Large intestine (tissue), 3 donors: ENCODE results near the gene TTC39A. TPM values are rescaled to one million over a fixed set of nuclear protein-coding genes. Genes with fewer than 3 reads are reported as not detected.

Experiments used
- DNase-seq, 2 donors: peaks; one replicate each; pipeline versions ENCODE4 v3.0.0 to v3.0.0-alpha.2; 2013
- H3K27ac ChIP-seq: one replicate; pipeline ENCODE4 v1.5.1; 2013; ENCODE audit warnings: low read length
- H3K27me3 ChIP-seq: 2 replicates; pipeline ENCODE4 v1.6.1; 2013; ENCODE audit warnings: low read length; ENCODE audit not compliant: control insufficient read depth, insufficient read depth
- H3K36me3 ChIP-seq: 2 replicates; pipeline ENCODE4 v1.6.1; 2013; ENCODE audit warnings: low read length; ENCODE audit not compliant: control insufficient read depth, insufficient read depth
- H3K4me1 ChIP-seq: one replicate; pipeline ENCODE4 v1.6.1; 2013; ENCODE audit warnings: low read length; ENCODE audit not compliant: control insufficient read depth, insufficient read depth
- H3K4me3 ChIP-seq: one replicate; pipeline ENCODE4 v1.5.1; 2013; ENCODE audit warnings: low read length
- H3K9me3 ChIP-seq: one replicate; pipeline ENCODE4 v1.6.1; 2013; ENCODE audit warnings: mild to moderate bottlenecking, low read depth, low read length, moderate library complexity; ENCODE audit not compliant: control insufficient read depth
- WGBS: methylation state at CpG from one replicate; pipeline ENCODE4 v1.1.5; 2013; ENCODE audit warnings: low lambda C conversion rate; ENCODE audit not compliant: insufficient coverage; 5-methylcytosine and 5-hydroxymethylcytosine counted together
- polyA plus RNA-seq: library from polyadenylated mRNA; unstranded; fragments of 120-200 nt; gene quantifications from one replicate; pipeline ENCODE4 v1.2.1, GENCODE V29; 2013

Gene TTC39A
- polyA plus RNA-seq, 1 donor = 19.2 TPM

- Histone ChIP-seq H3K4me1 (peaks cover 16% of the 10 kb centered on the region), H3K27me3 (no peaks in the 10 kb centered on the region), H3K4me3 (no peak overlapping the region), H3K36me3 (peaks cover 4% of the 10 kb centered on the region), H3K27ac (peak overlapping the region; percentile 38), H3K9me3 (no peaks in the 10 kb centered on the region)
- no CpG with 5 or more reads among the region's 4 CpGs for WGBS
- peak; percentile 78 to 89 for DNase-seq
Measured at GRCh38 chr1:51305371-51305823, 25.0 kb downstream of the TTC39A start.

GRCh38 chr1:51304360-51304759 lies 26.0 kb downstream of the TTC39A start:
- no CpG with 5 or more reads among the region's 1 CpG for WGBS
- H3K4me3 ChIP-seq = no peak overlapping the region
- H3K4me1 ChIP-seq = peaks cover 16% of the 10 kb centered on the region
- H3K27me3 ChIP-seq = no peaks in the 10 kb centered on the region
- no peak for DNase-seq
- no peak overlapping the region for H3K27ac ChIP-seq
- H3K36me3 ChIP-seq = peaks cover 4% of the 10 kb centered on the region
- peaks cover under 1% of the 10 kb centered on the region for H3K9me3 ChIP-seq

GRCh38 chr1:51303751-51304251 lies 26.6 kb downstream of the TTC39A start:
- H3K27me3 ChIP-seq = no peaks in the 10 kb centered on the region
- H3K9me3 ChIP-seq = peaks cover 6% of the 10 kb centered on the region
- DNase-seq = no peak
- peaks cover 4% of the 10 kb centered on the region for H3K36me3 ChIP-seq
- peaks cover 16% of the 10 kb centered on the region for H3K4me1 ChIP-seq
- H3K4me3 ChIP-seq = no peak overlapping the region
- no peak overlapping the region for H3K27ac ChIP-seq
- WGBS = no CpG with 5 or more reads among the region's 8 CpGs

- Histone ChIP-seq H3K27ac (no peak overlapping the region), H3K4me3 (no peak overlapping the region), H3K9me3 (peaks cover 8% of the 10 kb centered on the region), H3K27me3 (no peaks in the 10 kb centered on the region), H3K4me1 (peaks cover 16% of the 10 kb centered on the region), H3K36me3 (no peaks in the 10 kb centered on the region)
- DNase-seq = no peak
- no CpG with 5 or more reads among the region's 6 CpGs for WGBS
Measured at GRCh38 chr1:51303315-51303714, 27.0 kb downstream of the TTC39A start.

GRCh38 chr1:51302746-51303145 lies 27.6 kb downstream of the TTC39A start:
- no CpG with 5 or more reads among the region's 7 CpGs for WGBS
- no peak overlapping the region for H3K4me3 ChIP-seq
- H3K36me3 ChIP-seq = no peaks in the 10 kb centered on the region
- peaks cover 8% of the 10 kb centered on the region for H3K9me3 ChIP-seq
- no peak overlapping the region for H3K27ac ChIP-seq
- DNase-seq = no peak
- H3K4me1 ChIP-seq = peaks cover 20% of the 10 kb centered on the region
- no peaks in the 10 kb centered on the region for H3K27me3 ChIP-seq

- H3K27ac ChIP-seq = no peak overlapping the region
- no peak for DNase-seq
- no peaks in the 10 kb centered on the region for H3K27me3 ChIP-seq
- H3K36me3 ChIP-seq = no peaks in the 10 kb centered on the region
- no CpG with 5 or more reads among the region's 10 CpGs for WGBS
- H3K4me1 ChIP-seq = peaks cover 23% of the 10 kb centered on the region
- H3K9me3 ChIP-seq = peaks cover 8% of the 10 kb centered on the region
- H3K4me3 ChIP-seq = no peak overlapping the region
Measured at GRCh38 chr1:51302270-51302669, 28.1 kb downstream of the TTC39A start.

GRCh38 chr1:51301844-51302162 lies 28.6 kb downstream of the TTC39A start:
- no CpG with 5 or more reads among the region's 3 CpGs for WGBS
- H3K27me3 ChIP-seq = no peaks in the 10 kb centered on the region
- H3K27ac ChIP-seq = no peak overlapping the region
- H3K4me3 ChIP-seq = no peak overlapping the region
- H3K9me3 ChIP-seq = peaks cover 8% of the 10 kb centered on the region
- no peaks in the 10 kb centered on the region for H3K36me3 ChIP-seq
- peaks cover 23% of the 10 kb centered on the region for H3K4me1 ChIP-seq
- no peak for DNase-seq

GRCh38 chr1:51301152-51301843 lies 29.1 kb downstream of the TTC39A start:
- no peak overlapping the region for H3K27ac ChIP-seq
- peaks cover 27% of the 10 kb centered on the region for H3K4me1 ChIP-seq
- DNase-seq = no peak
- peaks cover 8% of the 10 kb centered on the region for H3K9me3 ChIP-seq
- no peaks in the 10 kb centered on the region for H3K27me3 ChIP-seq
- no CpG with 5 or more reads among the region's 10 CpGs for WGBS
- no peaks in the 10 kb centered on the region for H3K36me3 ChIP-seq
- H3K4me3 ChIP-seq = no peak overlapping the region

GRCh38 chr1:51299981-51300670 lies 30.2 kb downstream of the TTC39A start:
- H3K27ac ChIP-seq = no peak overlapping the region
- no CpG with 5 or more reads among the region's 6 CpGs for whole genome bisulfite sequencing
- H3K9me3 ChIP-seq = peaks cover 8% of the 10 kb centered on the region
- H3K4me3 ChIP-seq = no peak overlapping the region
- H3K27me3 ChIP-seq = no peaks in the 10 kb centered on the region
- H3K4me1 ChIP-seq = peaks cover 22% of the 10 kb centered on the region
- DNase-seq = no peak
- no peaks in the 10 kb centered on the region for H3K36me3 ChIP-seq

- H3K4me3 ChIP-seq = no peak overlapping the region
- no CpG with 5 or more reads among the region's 11 CpGs for WGBS
- no peaks in the 10 kb centered on the region for H3K36me3 ChIP-seq
- no peak for DNase-seq
- peaks cover 8% of the 10 kb centered on the region for H3K9me3 ChIP-seq
- H3K4me1 ChIP-seq = peaks cover 14% of the 10 kb centered on the region
- no peaks in the 10 kb centered on the region for H3K27me3 ChIP-seq
- H3K27ac ChIP-seq = no peak overlapping the region
Measured at GRCh38 chr1:51299185-51299885, 31.0 kb downstream of the TTC39A start.
